CD14-positive monocyte (primary cell): ENCODE results near the gene SIM1. TPM values are rescaled to one million over a fixed set of nuclear protein-coding genes. Genes with fewer than 3 reads are reported as not detected.

Experiments used
- DNase-seq, 3 donors: peaks; one replicate each; pipeline ENCODE4 v3.0.0-alpha.2; 2011 to 2022
- H2AFZ ChIP-seq: 2 replicates; pipeline ENCODE4 v1.6.0; 2012; ENCODE audit warnings: mild to moderate bottlenecking, low read depth, low read length, inconsistent platforms; ENCODE audit not compliant: insufficient read depth, poor library complexity, severe bottlenecking
- H3K27ac ChIP-seq, 2 donors: 1 replicate in 1 of 2; 2 replicates in 1 of 2; pipeline ENCODE4 v1.5.1; 2012 to 2013; ENCODE audit warnings: low read length in 2 of 2, control low read depth in 1 of 2, inconsistent platforms in 1 of 2, low read depth in 1 of 2, mild to moderate bottlenecking in 1 of 2
- H3K27me3 ChIP-seq, 2 donors: one replicate each; pipeline versions ENCODE4 v1.6.0 to v1.6.1; 2011 to 2013; ENCODE audit warnings: low read length in 2 of 2; ENCODE audit not compliant: control insufficient read depth in 2 of 2, insufficient read depth in 2 of 2
- H3K36me3 ChIP-seq, 2 donors: replicated peaks in 1 of 2; 1 replicate in 1 of 2; 2 replicates in 1 of 2; pipeline versions ENCODE4 v1.5.1 to v1.6.1; 2012 to 2013; ENCODE audit warnings: low read length in 2 of 2, control low read depth in 1 of 2, inconsistent platforms in 1 of 2, mild to moderate bottlenecking in 1 of 2; ENCODE audit not compliant: insufficient read depth in 2 of 2, control insufficient read depth in 1 of 2
- H3K4me1 ChIP-seq, 2 donors: 1 replicate in 1 of 2; 2 replicates in 1 of 2; pipeline versions ENCODE4 v1.5.1 to v1.6.1; 2012 to 2013; ENCODE audit warnings: low read length in 2 of 2, control low read depth in 1 of 2, inconsistent platforms in 1 of 2, mild to moderate bottlenecking in 1 of 2, moderate library complexity in 1 of 2; ENCODE audit not compliant: insufficient read depth in 2 of 2, control insufficient read depth in 1 of 2
- H3K4me2 ChIP-seq: replicated peaks from 2 replicates; pipeline ENCODE3; 2012; ENCODE audit warnings: low read length, moderate library complexity, mild to moderate bottlenecking; ENCODE audit not compliant: poor library complexity, severe bottlenecking; ENCODE audit errors: extremely low read depth
- H3K4me3 ChIP-seq, 3 experiments: fragments of 200-600 bp in 1 of 3; sonication (generic) in 1 of 3; replicated peaks in 1 of 3; 1 replicate in 2 of 3; 2 replicates in 1 of 3; pipeline ENCODE4 v1.5.1; 2011 to 2013; ENCODE audit warnings: low read length in 3 of 3, mild to moderate bottlenecking in 3 of 3, control low read depth in 2 of 3, low read depth in 2 of 3, inconsistent platforms in 1 of 3, moderate library complexity in 1 of 3
- H3K79me2 ChIP-seq: 2 replicates; pipeline ENCODE4 v1.6.0; 2012; ENCODE audit warnings: mild to moderate bottlenecking, control low read depth, inconsistent platforms, low read length, moderate library complexity; ENCODE audit not compliant: insufficient read depth
- H3K9ac ChIP-seq: 2 replicates; pipeline ENCODE4 v1.6.0; 2017; ENCODE audit warnings: low read length, mild to moderate bottlenecking; ENCODE audit not compliant: insufficient read depth, poor library complexity, severe bottlenecking
- H3K9me3 ChIP-seq, 2 donors: replicated peaks in 1 of 2; 1 replicate in 1 of 2; 2 replicates in 1 of 2; pipeline versions ENCODE4 v1.5.1 to v1.6.1; 2012 to 2013; ENCODE audit warnings: low read length in 2 of 2, control low read depth in 1 of 2; ENCODE audit not compliant: control insufficient read depth in 1 of 2, insufficient read depth in 1 of 2
- H4K20me1 ChIP-seq: 2 replicates; pipeline ENCODE4 v1.6.0; 2012; ENCODE audit warnings: mild to moderate bottlenecking, low read length, control low read depth, moderate library complexity; ENCODE audit not compliant: insufficient read depth
- H3K27ac Mint-ChIP-seq, 7 donors: one replicate each; pipeline ENCODE4 v1.8.0; 2020; ENCODE audit warnings: mild to moderate bottlenecking in 7 of 7, mixed read lengths in 7 of 7, moderate library complexity in 6 of 7, inconsistent platforms in 2 of 7
- H3K27me3 Mint-ChIP-seq, 3 donors: one replicate each; pipeline ENCODE4 v1.8.0; 2021 to 2022; ENCODE audit warnings: low read depth in 3 of 3, mild to moderate bottlenecking in 3 of 3, mixed read lengths in 3 of 3, moderate library complexity in 3 of 3, inconsistent platforms in 1 of 3
- H3K36me3 Mint-ChIP-seq, 2 donors: one replicate each; pipeline ENCODE4 v1.8.0; 2020; ENCODE audit warnings: mixed read lengths in 2 of 2, inconsistent platforms in 1 of 2, mild to moderate bottlenecking in 1 of 2
- H3K4me1 Mint-ChIP-seq: one replicate; pipeline ENCODE4 v1.8.0; 2020; ENCODE audit warnings: mild to moderate bottlenecking, mixed read lengths
- H3K4me3 Mint-ChIP-seq, 2 donors: one replicate each; pipeline ENCODE4 v1.8.0; 2020; ENCODE audit warnings: mild to moderate bottlenecking in 2 of 2, mixed read lengths in 2 of 2, moderate library complexity in 1 of 2
- H3K9me3 Mint-ChIP-seq, 7 donors: one replicate each; pipeline ENCODE4 v1.8.0; 2020 to 2022; ENCODE audit warnings: mixed read lengths in 7 of 7, mild to moderate bottlenecking in 6 of 7, moderate library complexity in 6 of 7, inconsistent platforms in 2 of 7
- WGBS: methylation state at CpG from one replicate; pipeline ENCODE4 v1.1.5; 2013; ENCODE audit warnings: missing lambda C conversion rate; ENCODE audit not compliant: insufficient coverage; 5-methylcytosine and 5-hydroxymethylcytosine counted together
- intact Hi-C, 2 donors: fragments of 100-400 bp; cut with micrococcal nuclease; formaldehyde crosslinking; loops; one replicate each; pipeline versions ENCODE4 v1.15.0 to v1.15.1; 2023
- polyA plus RNA-seq, 3 donors: library from polyadenylated mRNA; depleted of rRNA in 1 of 3; unstranded in 2 of 3; stranded (reverse) in 1 of 3; fragments of 300-500 nt in 2 of 3; fragments of >200 nt in 1 of 3; fragmentation: Illumina TruSeq in 2 of 3; gene quantifications; 1 replicate in 2 of 3; 2 replicates in 1 of 3; pipeline ENCODE4 v1.2.3, GENCODE V29; 2012 to 2021
- TF ChIP-seq, protein P1 (sequence below): fragments of 200-600 bp; IDR thresholded peaks from one replicate; pipeline ENCODE4 v1.8.0; 2022; ENCODE audit warnings: antibody characterized with exemption, mild to moderate bottlenecking

The SIM1 gene
- polyA plus RNA-seq, 3 donors: not detected

GRCh38 chr6:100506651-100507050, 41.9 kb upstream of the SIM1 start:
- WGBS: 92% methylated on average over 2 of the region's 2 CpGs
- H2AFZ ChIP-seq: no peak overlapping the region
- H3K9ac ChIP-seq: no peak overlapping the region
- no peaks in the 10 kb centered on the region for H4K20me1 ChIP-seq
- Mint-ChIP-seq H3K4me3 (no peak overlapping the region), H3K27me3 (no peaks in the 10 kb centered on the region), H3K36me3 (peaks cover 25 to 29% of the 10 kb centered on the region in 2 donors), H3K27ac (no peak overlapping the region), H3K4me1 (no peaks in the 10 kb centered on the region), H3K9me3 (peaks cover 0 to 3% (median 2%) of the 10 kb centered on the region in 7 donors)
- H3K9me3 ChIP-seq: no peaks in the 10 kb centered on the region
- H3K27ac ChIP-seq: no peak overlapping the region
- peaks cover 17 to 34% of the 10 kb centered on the region in 2 donors for H3K36me3 ChIP-seq
- peaks cover 0 to under 1% of the 10 kb centered on the region in 2 donors for H3K27me3 ChIP-seq
- H3K4me3 ChIP-seq: no peak overlapping the region
- no peak overlapping the region for H3K4me2 ChIP-seq
- intact Hi-C loops: no loop called here
- H3K79me2 ChIP-seq: no peaks in the 10 kb centered on the region
- TF ChIP-seq, protein P1, sequence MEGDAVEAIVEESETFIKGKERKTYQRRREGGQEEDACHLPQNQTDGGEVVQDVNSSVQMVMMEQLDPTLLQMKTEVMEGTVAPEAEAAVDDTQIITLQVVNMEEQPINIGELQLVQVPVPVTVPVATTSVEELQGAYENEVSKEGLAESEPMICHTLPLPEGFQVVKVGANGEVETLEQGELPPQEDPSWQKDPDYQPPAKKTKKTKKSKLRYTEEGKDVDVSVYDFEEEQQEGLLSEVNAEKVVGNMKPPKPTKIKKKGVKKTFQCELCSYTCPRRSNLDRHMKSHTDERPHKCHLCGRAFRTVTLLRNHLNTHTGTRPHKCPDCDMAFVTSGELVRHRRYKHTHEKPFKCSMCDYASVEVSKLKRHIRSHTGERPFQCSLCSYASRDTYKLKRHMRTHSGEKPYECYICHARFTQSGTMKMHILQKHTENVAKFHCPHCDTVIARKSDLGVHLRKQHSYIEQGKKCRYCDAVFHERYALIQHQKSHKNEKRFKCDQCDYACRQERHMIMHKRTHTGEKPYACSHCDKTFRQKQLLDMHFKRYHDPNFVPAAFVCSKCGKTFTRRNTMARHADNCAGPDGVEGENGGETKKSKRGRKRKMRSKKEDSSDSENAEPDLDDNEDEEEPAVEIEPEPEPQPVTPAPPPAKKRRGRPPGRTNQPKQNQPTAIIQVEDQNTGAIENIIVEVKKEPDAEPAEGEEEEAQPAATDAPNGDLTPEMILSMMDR: no peak
- H3K4me1 ChIP-seq: no peaks in the 10 kb centered on the region
- DNase-seq: no peak

GRCh38 chr6:100504786-100505737, 40.3 kb upstream of the SIM1 start:
- 97% methylated on average over 6 of the region's 6 CpGs for WGBS
- H3K27ac Mint-ChIP-seq: no peak overlapping the region
- H3K4me2 ChIP-seq: no peak overlapping the region

More at GRCh38 chr6:100504786-100505737, 40.3 kb upstream of the SIM1 start:
- no peak overlapping the region for H3K4me3 Mint-ChIP-seq
- H3K36me3 Mint-ChIP-seq: peaks cover 13 to 17% of the 10 kb centered on the region in 2 donors
- intact Hi-C loops: no loop called here
- H3K9ac ChIP-seq: no peak overlapping the region
- no peaks in the 10 kb centered on the region for H3K4me1 ChIP-seq
- no peaks in the 10 kb centered on the region for H4K20me1 ChIP-seq
- peaks cover 0 to 2% of the 10 kb centered on the region in 2 donors for H3K27me3 ChIP-seq
- H3K27ac ChIP-seq: no peak overlapping the region
- H2AFZ ChIP-seq: no peak overlapping the region
- H3K4me1 Mint-ChIP-seq: no peaks in the 10 kb centered on the region
- no peak for DNase-seq
- TF ChIP-seq, protein P1: no peak
- no peaks in the 10 kb centered on the region for H3K9me3 ChIP-seq
- H3K9me3 Mint-ChIP-seq: peaks cover 0 to 3% (median 0%) of the 10 kb centered on the region in 7 donors
- H3K4me3 ChIP-seq: no peak overlapping the region
- H3K79me2 ChIP-seq: no peaks in the 10 kb centered on the region
- peaks cover 13 to 23% of the 10 kb centered on the region in 2 donors for H3K36me3 ChIP-seq
- peaks cover 0 to 3% (median 0%) of the 10 kb centered on the region in 3 donors for H3K27me3 Mint-ChIP-seq
